Esophagus muscularis mucosa (tissue), 3 donors: ENCODE measurements around the gene BCL7C.
"Not testable (repeated sequence)": the region's sequence is repeated elsewhere in the genome, so short reads cannot be mapped to it uniquely, and the experiment has no call there.

ENCODE experiments used
- POLR2AphosphoS5 ChIP-seq, 2 donors: sonication (generic); formaldehyde crosslinking; IDR thresholded peaks; one replicate each; pipeline ENCODE4 v1.6.1; 2017; ENCODE audit warnings: antibody characterized with exemption in 2 of 2
- TF ChIP-seq, protein P1 (sequence below), 3 experiments: fragments of 200-600 bp in 2 of 3; fragments of 450-650 bp in 1 of 3; sonication (generic) in 2 of 3; IDR thresholded peaks; one replicate each; pipeline ENCODE4 v1.5.1; 2017 to 2019; ENCODE audit warnings: antibody characterized with exemption in 3 of 3, mild to moderate bottlenecking in 2 of 3, moderate library complexity in 1 of 3

DNA sequence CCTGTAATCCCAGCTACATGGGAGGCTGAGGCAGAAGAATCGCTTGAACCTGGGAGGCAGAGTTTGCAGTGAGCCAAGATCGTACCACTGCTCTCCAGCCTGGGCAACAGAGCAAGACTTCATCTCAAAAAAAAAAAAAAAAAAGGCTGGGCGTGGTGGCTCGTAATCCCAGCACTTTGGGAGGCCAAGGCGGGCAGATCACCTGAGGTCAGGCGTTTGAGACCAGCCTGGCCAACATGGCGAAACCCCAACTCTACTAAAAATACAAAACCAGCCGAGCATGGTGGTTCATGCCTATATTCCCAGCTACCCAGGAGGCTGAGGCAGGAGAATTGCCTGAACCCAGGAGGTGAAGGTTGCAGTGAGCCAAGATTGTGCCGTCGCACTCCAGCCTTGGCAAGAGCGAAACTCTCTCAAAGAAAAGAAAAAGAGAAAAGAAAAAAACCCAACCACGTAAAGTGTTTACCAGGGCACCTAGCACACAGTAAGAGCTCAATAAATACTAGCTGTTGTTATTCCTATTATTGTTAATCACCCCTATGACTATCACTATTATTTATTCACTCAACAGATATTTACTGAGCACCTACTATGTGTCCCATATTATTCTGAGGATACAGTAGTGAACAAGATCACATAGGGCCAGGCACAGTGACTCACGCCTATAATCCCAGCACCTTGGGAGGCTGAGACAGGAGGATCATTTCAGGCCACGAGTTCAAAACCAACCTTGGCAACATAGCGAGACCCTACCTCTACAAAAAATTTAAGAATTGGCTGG, 2.6 kb downstream of the BCL7C start:
- TF ChIP-seq, protein P1, sequence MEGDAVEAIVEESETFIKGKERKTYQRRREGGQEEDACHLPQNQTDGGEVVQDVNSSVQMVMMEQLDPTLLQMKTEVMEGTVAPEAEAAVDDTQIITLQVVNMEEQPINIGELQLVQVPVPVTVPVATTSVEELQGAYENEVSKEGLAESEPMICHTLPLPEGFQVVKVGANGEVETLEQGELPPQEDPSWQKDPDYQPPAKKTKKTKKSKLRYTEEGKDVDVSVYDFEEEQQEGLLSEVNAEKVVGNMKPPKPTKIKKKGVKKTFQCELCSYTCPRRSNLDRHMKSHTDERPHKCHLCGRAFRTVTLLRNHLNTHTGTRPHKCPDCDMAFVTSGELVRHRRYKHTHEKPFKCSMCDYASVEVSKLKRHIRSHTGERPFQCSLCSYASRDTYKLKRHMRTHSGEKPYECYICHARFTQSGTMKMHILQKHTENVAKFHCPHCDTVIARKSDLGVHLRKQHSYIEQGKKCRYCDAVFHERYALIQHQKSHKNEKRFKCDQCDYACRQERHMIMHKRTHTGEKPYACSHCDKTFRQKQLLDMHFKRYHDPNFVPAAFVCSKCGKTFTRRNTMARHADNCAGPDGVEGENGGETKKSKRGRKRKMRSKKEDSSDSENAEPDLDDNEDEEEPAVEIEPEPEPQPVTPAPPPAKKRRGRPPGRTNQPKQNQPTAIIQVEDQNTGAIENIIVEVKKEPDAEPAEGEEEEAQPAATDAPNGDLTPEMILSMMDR (IDR thresholded peaks at IDR 0.05): not testable (repeated sequence)
- TF ChIP-seq POLR2AphosphoS5 (IDR thresholded peaks at IDR 0.05): not testable (repeated sequence)
